HCT116 (cell line): ENCODE results near the gene ENTPD5. TPM values are rescaled to one million over a fixed set of nuclear protein-coding genes. Genes with fewer than 3 reads are reported as not detected.
"Not testable (repeated sequence)": the region's sequence is repeated elsewhere in the genome, so short reads cannot be mapped to it uniquely, and the experiment has no call there.

Experiments
- ATAC-seq: fragments of 200-7000 bp; cut with Tn5 transposase; 2 replicates; pipeline ENCODE4 v1.9.1; 2020; ENCODE audit warnings: mild to moderate bottlenecking, moderate library complexity
- BruUV-seq: library from RNA; stranded (reverse); fragments of 400-500 nt; replicated peaks from 2 replicates; lab custom pipeline; 2021; lab: Mats Ljungman, UMichigan
- CTCF ChIA-PET: fragments of 300-600 bp; sonication (Branson Sonifier 250); formaldehyde crosslinking; loops from one replicate; lab custom pipeline; 2021; ENCODE audit warnings: antibody characterized with exemption; lab: Charles Lee
- POLR2A ChIA-PET: fragments of 300-600, 350-600 bp; sonication (Branson Sonifier 250); formaldehyde crosslinking; loops from one replicate; lab custom pipeline; 2021; ENCODE audit warnings: antibody characterized with exemption; lab: Charles Lee
- RAD21 ChIA-PET, 2 experiments: fragments of 300-600 bp; sonication (Branson Sonifier 250); formaldehyde crosslinking; loops; one replicate each; lab custom pipeline; 2023; ENCODE audit warnings: low total read pairs in 2 of 2; ENCODE audit not compliant: uncharacterized antibody in 2 of 2, unreplicated experiment in 2 of 2, low non-redundant PET in 1 of 2; lab: Charles Lee
- DNase-seq: peaks from one replicate; pipeline ENCODE4 v3.0.0-alpha.2; 2010; ENCODE audit warnings: low read depth, low spot score
- H2AFZ ChIP-seq: fragments of 200-600 bp; shearing (Covaris generic), sonication (generic); 2 replicates; pipeline ENCODE4 v1.6.1; 2017; ENCODE audit warnings: low read depth, mixed run types, mixed read lengths, antibody characterized with exemption, low read length; ENCODE audit not compliant: poor library complexity, severe bottlenecking
- H3K27ac ChIP-seq: 2 replicates; pipeline ENCODE4 v1.5.1; 2012; ENCODE audit warnings: low read depth, low read length
- H3K27me3 ChIP-seq: fragments of 200-600 bp; sonication (generic); 2 replicates; pipeline ENCODE4 v1.6.1; 2016; ENCODE audit warnings: mixed run types, low read length, mixed read lengths; ENCODE audit not compliant: insufficient read depth
- H3K36me3 ChIP-seq, 2 experiments: fragments of 200-500 bp in 1 of 2; fragments of 200-600 bp in 1 of 2; sonication (Bioruptor generic) in 1 of 2; sonication (generic) in 1 of 2; 2 replicates each; pipeline versions ENCODE4 v1.5.1 to v1.6.1; 2014 to 2016; ENCODE audit warnings: low read length in 2 of 2, inconsistent platforms in 1 of 2, mixed read lengths in 1 of 2, mixed run types in 1 of 2; ENCODE audit not compliant: insufficient read depth in 2 of 2, control insufficient read depth in 1 of 2
- H3K4me1 ChIP-seq, 2 experiments: fragments of 200-600 bp in 1 of 2; sonication (generic) in 1 of 2; 2 replicates each; pipeline versions ENCODE4 v1.5.1 to v1.6.1; 2012 to 2017; ENCODE audit warnings: low read length in 2 of 2, inconsistent platforms in 1 of 2, mild to moderate bottlenecking in 1 of 2, mixed read lengths in 1 of 2, mixed run types in 1 of 2, moderate library complexity in 1 of 2; ENCODE audit not compliant: insufficient read depth in 2 of 2, control insufficient read depth in 1 of 2
- H3K4me2 ChIP-seq: fragments of 200-600 bp; sonication (generic); 2 replicates; pipeline ENCODE4 v1.6.1; 2017; ENCODE audit warnings: mixed run types, low read length, mixed read lengths
- H3K4me3 ChIP-seq, 2 experiments: fragments of 200-600 bp in 1 of 2; sonication (generic) in 1 of 2; replicated peaks in 1 of 2; 2 replicates each; pipeline ENCODE4 v1.5.1; 2011 to 2016; ENCODE audit warnings: low read length in 2 of 2, control low read depth in 1 of 2, low read depth in 1 of 2, mild to moderate bottlenecking in 1 of 2, mixed read lengths in 1 of 2, mixed run types in 1 of 2
- H3K79me2 ChIP-seq: fragments of 200-600 bp; sonication (generic); 2 replicates; pipeline ENCODE4 v1.6.1; 2017; ENCODE audit warnings: mild to moderate bottlenecking, mixed run types, low read length, moderate library complexity, mixed read lengths; ENCODE audit not compliant: insufficient read depth
- H3K9ac ChIP-seq: fragments of 200-600 bp; sonication (generic); 2 replicates; pipeline ENCODE4 v1.6.1; 2016; ENCODE audit warnings: low read length, mixed read lengths
- H3K9me2 ChIP-seq: fragments of 200-600 bp; sonication (generic), shearing (Covaris generic); 2 replicates; pipeline ENCODE4 v1.6.1; 2017; ENCODE audit warnings: mixed run types, mild to moderate bottlenecking, moderate library complexity; ENCODE audit not compliant: insufficient read depth
- H3K9me3 ChIP-seq, 2 experiments: fragments of 200-500 bp in 1 of 2; fragments of 200-600 bp in 1 of 2; sonication (Bioruptor generic) in 1 of 2; sonication (generic) in 1 of 2; 2 replicates each; pipeline ENCODE4 v1.6.1; 2014 to 2017; ENCODE audit warnings: low read length in 2 of 2, mixed read lengths in 2 of 2, inconsistent platforms in 1 of 2, low read depth in 1 of 2, mild to moderate bottlenecking in 1 of 2, mixed run types in 1 of 2, moderate library complexity in 1 of 2; ENCODE audit not compliant: control insufficient read depth in 1 of 2, insufficient read depth in 1 of 2
- H4K20me1 ChIP-seq: fragments of 200-600 bp; sonication (generic), shearing (Covaris generic); 2 replicates; pipeline ENCODE4 v1.6.1; 2017; ENCODE audit warnings: mixed run types, mild to moderate bottlenecking, moderate library complexity; ENCODE audit not compliant: insufficient read depth
- EGR1 ChIP-seq: IDR thresholded peaks from 2 replicates; pipeline ENCODE4 v1.6.1; 2012; ENCODE audit warnings: low read depth
- POLR2A ChIP-seq: IDR thresholded peaks from 2 replicates; pipeline ENCODE4 v1.7.0; 2011; ENCODE audit warnings: borderline replicate concordance; ENCODE audit not compliant: insufficient read depth, insufficient read length; ENCODE audit errors: extremely low read depth
- RAD21 ChIP-seq: IDR thresholded peaks from 2 replicates; pipeline ENCODE4 v1.6.1; 2012; ENCODE audit warnings: low read depth, mild to moderate bottlenecking
- SRF ChIP-seq: IDR thresholded peaks from 2 replicates; pipeline ENCODE4 v1.6.1; 2012; ENCODE audit warnings: low read depth
- TCF7L2 ChIP-seq: IDR thresholded peaks from 2 replicates; pipeline ENCODE4 v1.7.0; 2011; ENCODE audit warnings: borderline replicate concordance, inconsistent platforms; ENCODE audit not compliant: insufficient read depth, insufficient read length; ENCODE audit errors: extremely low read depth
- YY1 ChIP-seq: IDR thresholded peaks from 2 replicates; pipeline ENCODE4 v1.6.1; 2011; ENCODE audit warnings: low read length, low read depth, moderate library complexity, mild to moderate bottlenecking; ENCODE audit not compliant: insufficient replicate concordance; ENCODE audit errors: extremely low read depth
- intact Hi-C: fragments of 100-400 bp; cut with micrococcal nuclease; formaldehyde crosslinking; loops from 2 replicates; pipeline ENCODE4 v1.10.0; 2022
- total RNA-seq: library from RNA; stranded (reverse); gene quantifications from one replicate; pipeline ENCODE4 v1.2.1, GENCODE V29; 2021; ENCODE audit not compliant: unreplicated experiment
- TF ChIP-seq, protein P1 (sequence below), 3 experiments: fragments of 200-600 bp in 1 of 3; sonication (generic) in 1 of 3; IDR thresholded peaks in 2 of 3; conservative IDR thresholded peaks in 1 of 3; 2 replicates each; pipeline ENCODE4 v1.5.1; 2012 to 2017; ENCODE audit warnings: low read depth in 2 of 3, low read length in 2 of 3, antibody characterized with exemption in 1 of 3, borderline replicate concordance in 1 of 3, control low read depth in 1 of 3, mild to moderate bottlenecking in 1 of 3, mixed read lengths in 1 of 3, mixed run types in 1 of 3, moderate library complexity in 1 of 3; ENCODE audit not compliant: insufficient read depth in 1 of 3

The ENTPD5 gene
- total RNA-seq, 1 experiment from 2014 or later = 14.4 TPM

DNA sequence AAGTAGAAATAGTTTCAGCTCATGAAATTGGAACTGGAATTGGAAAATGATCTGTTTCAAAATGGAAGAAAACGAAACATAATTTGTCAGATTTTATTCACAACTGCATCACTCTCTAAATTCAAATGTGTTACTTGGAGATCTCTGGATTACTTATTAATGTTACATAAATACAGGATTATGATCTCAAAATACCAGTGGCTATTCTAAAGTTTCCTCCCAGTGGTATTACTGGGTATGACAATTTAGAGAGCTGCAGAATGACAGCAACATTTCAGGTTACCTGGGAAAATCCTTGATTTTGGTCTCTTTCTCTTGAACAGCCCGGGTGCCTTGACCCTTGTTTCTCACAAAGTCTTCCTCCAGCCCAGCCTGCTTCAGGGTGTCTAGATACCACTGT is 83.4 kb downstream of the ENTPD5 start:
- no peak for DNase-seq
- H2AFZ ChIP-seq = no peak overlapping the region
- no peaks in the 10 kb centered on the region for H3K27me3 ChIP-seq
- H4K20me1 ChIP-seq = no peaks in the 10 kb centered on the region
- no peaks in the 10 kb centered on the region for H3K9me3 ChIP-seq
- intact Hi-C loops = loop anchor here (5.0 kb wide), 1 partner anchor 208 kb away; no protein-coding TSS in a partner anchor
- CTCF ChIA-PET = interaction anchor here (0.8 to 1.9 kb wide), 2 partner anchors 14 to 207 kb away, joined by 3 to 6 read pairs; partner anchors contain the start of genes COQ6 and FAM161B
- RAD21 ChIA-PET = no interaction called here
- H3K27ac ChIP-seq = no peak overlapping the region
- no peaks in the 10 kb centered on the region for H3K79me2 ChIP-seq
- no peak overlapping the region for H3K4me2 ChIP-seq
- TF ChIP-seq TCF7L2 (no peak), EGR1 (no peak), POLR2A (no peak), RAD21 (peak; percentile 25; the same call in 1 of the 2 replicates)
- TF ChIP-seq, protein P1, sequence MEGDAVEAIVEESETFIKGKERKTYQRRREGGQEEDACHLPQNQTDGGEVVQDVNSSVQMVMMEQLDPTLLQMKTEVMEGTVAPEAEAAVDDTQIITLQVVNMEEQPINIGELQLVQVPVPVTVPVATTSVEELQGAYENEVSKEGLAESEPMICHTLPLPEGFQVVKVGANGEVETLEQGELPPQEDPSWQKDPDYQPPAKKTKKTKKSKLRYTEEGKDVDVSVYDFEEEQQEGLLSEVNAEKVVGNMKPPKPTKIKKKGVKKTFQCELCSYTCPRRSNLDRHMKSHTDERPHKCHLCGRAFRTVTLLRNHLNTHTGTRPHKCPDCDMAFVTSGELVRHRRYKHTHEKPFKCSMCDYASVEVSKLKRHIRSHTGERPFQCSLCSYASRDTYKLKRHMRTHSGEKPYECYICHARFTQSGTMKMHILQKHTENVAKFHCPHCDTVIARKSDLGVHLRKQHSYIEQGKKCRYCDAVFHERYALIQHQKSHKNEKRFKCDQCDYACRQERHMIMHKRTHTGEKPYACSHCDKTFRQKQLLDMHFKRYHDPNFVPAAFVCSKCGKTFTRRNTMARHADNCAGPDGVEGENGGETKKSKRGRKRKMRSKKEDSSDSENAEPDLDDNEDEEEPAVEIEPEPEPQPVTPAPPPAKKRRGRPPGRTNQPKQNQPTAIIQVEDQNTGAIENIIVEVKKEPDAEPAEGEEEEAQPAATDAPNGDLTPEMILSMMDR (IDR thresholded peaks at IDR 0.05 in 2 of 3, conservative IDR thresholded peaks at IDR 0.05 in 1 of 3; ENCODE audit: borderline replicate concordance in 1 of 3, insufficient read depth in 1 of 3, low read depth in 2 of 3, low read length in 2 of 3) = peak in 2 of 3 experiments; percentile 26 to 50; a peak in 3 of 6 replicates
- H3K4me3 ChIP-seq = no peak overlapping the region
- peak; percentile 67 for ATAC-seq
- no peaks in the 10 kb centered on the region for H3K9me2 ChIP-seq
- peaks cover 19 to 24% of the 10 kb centered on the region in 2 experiments; a peak in 3 of 4 replicates for H3K36me3 ChIP-seq
- POLR2A ChIA-PET = interaction anchor here (0.8 kb wide), 1 partner anchor 14 kb away, joined by 3 read pairs; the partner anchor contains the start of genes COQ6 and FAM161B
- no peaks in the 10 kb centered on the region for H3K4me1 ChIP-seq
- BruUV-seq = no TSS peak
- H3K9ac ChIP-seq = no peak overlapping the region

DNA sequence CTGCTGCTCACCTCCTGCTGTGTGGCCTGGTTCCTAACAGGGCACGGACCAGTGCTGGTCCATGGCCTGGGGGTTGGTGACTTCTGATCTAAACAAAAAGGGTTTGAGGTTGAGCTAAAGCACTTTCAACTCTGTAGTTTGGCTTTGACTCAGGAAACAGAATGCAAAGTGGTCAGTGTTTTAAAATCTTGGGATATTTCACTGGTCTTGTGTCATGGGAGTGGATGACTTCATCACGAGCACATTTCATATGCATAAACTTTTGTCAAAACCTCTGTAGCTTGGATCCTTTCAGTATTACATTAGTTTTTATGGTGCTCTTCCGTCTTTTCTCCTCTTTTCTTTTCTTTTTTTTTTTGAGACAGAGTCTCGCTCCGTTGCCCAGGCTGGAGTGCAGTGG is 94.8 kb downstream of the ENTPD5 start:
- DNase-seq (no peak), ATAC-seq (no peak)
- Histone ChIP-seq H3K36me3 (peaks cover 30 to 47% of the 10 kb centered on the region in 2 experiments; a peak in 3 of 4 replicates), H3K79me2 (peaks cover 9% of the 10 kb centered on the region; the same call in 1 of the 2 replicates), H3K27ac (no peak overlapping the region), H3K4me1 (no peaks in the 10 kb centered on the region), H3K4me2 (no peak overlapping the region), H3K9ac (no peak overlapping the region), H3K9me3 (no peaks in the 10 kb centered on the region), H3K27me3 (no peaks in the 10 kb centered on the region), H4K20me1 (no peaks in the 10 kb centered on the region), H2AFZ (no peak overlapping the region), H3K4me3 (no peak overlapping the region), H3K9me2 (no peaks in the 10 kb centered on the region)
- ChIA-PET CTCF (no interaction called here), RAD21 (no interaction called here), POLR2A (no interaction called here)
- intact Hi-C loops = no loop called here
- TF ChIP-seq YY1 (no peak), SRF (no peak)
- no TSS peak for BruUV-seq

GRCh38 chr14:73919457-73919856 is 99.6 kb downstream of the ENTPD5 start:
- H2AFZ ChIP-seq, H3K27me3 ChIP-seq, intact Hi-C loops, BruUV-seq, H3K4me3 ChIP-seq, RAD21 ChIA-PET, POLR2A ChIA-PET, H3K27ac ChIP-seq, CTCF ChIA-PET, H3K9me2 ChIP-seq, ATAC-seq, H3K4me2 ChIP-seq, DNase-seq, H3K9me3 ChIP-seq, H4K20me1 ChIP-seq, H3K9ac ChIP-seq: not testable (repeated sequence)
- H3K36me3 ChIP-seq = peaks cover 16 to 34% of the 10 kb centered on the region in 2 experiments; a peak in 3 of 4 replicates
- H3K4me1 ChIP-seq = peaks cover 6 to 19% of the 10 kb centered on the region in 2 experiments
- peaks cover 29% of the 10 kb centered on the region for H3K79me2 ChIP-seq
